Left lobe of liver (tissue), 2 donors: Measurements from ENCODE around the gene LMF1. TPM values are rescaled to one million over a fixed set of nuclear protein-coding genes. Genes with fewer than 3 reads are reported as not detected.

Source experiments
- ATAC-seq: fragments of 200-7000 bp; cut with Tn5 transposase; one replicate; pipeline ENCODE4 v1.9.1; 2020; ENCODE audit warnings: mild to moderate bottlenecking, moderate library complexity
- DNase-seq: peaks from one replicate; pipeline ENCODE4 v3.0.0-alpha.2; 2020; ENCODE audit warnings: low spot score
- total RNA-seq: library from RNA; stranded (reverse); gene quantifications from one replicate; pipeline ENCODE4 v1.2.1, GENCODE V29; 2021
- donor health status: DM: no; HTN: no; CAD: no; lungs with moderate emphysema.
- donor health status: DM: no; HTN: yes; CAD: no.

The LMF1 gene
- total RNA-seq, 1 donor from 2014 or later = 13.5 TPM

GRCh38 chr16:1003391-1004347 lies 32.9 kb upstream of the LMF1 start:
- DNase-seq = no peak
- ATAC-seq = no peak

DNA sequence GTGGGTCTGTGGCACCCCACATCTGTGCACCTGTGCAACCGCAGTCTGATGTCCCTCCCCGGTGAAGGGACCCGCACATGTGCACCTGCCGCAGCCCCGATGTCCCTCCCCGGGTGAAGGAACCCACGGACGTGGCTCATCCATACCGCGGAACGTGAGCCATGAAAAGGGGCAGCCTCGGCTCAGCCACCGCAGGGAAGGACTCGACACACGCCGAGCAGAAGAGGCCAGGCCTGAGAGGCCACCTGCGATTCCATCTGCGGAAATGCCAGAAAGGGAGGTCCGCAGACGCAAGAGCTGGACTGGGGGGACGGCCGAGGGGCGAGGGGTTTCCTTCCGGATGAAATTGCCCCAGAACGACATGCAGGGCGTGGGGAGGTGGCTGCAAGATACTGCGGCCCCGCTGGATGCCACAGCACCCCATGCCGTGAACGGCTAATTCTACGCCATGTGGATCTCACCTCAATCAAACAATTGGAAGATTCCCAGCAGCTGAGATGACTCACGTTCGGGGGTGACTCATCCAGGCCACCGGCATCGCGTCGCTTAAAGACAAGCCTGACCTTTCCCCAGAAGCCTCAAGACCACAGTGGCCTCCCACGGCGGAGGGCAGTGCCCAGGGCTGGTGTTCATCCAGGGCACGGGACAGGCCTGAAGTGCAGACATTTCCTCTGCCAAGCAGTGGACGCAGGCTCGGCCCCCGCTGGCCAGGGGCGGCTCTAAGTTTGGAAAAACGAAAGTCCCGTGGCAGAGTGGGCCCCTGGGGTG lies 31.8 kb upstream of the LMF1 start:
- no peak for DNase-seq
- ATAC-seq = no peak

DNA sequence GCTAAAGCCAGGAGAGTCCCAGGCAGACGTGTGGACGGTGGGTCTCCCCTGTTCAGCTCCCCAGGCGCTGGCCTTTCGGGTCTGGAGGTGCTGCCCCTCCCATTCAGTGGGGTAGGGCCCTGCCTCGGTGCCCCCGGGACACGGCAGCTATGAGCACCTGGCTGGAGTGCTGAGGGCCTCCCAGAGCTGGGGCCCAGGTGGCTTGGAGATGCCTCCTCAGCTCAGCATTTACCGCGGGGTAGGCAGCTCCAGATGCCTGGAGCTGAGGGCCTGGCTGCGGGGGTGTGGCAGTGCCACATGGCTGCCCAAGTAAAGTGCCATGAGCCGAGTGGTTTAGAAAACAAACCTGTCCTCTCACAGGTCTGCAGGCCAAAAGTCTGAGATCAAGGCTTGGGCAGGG lies 30.3 kb upstream of the LMF1 start:
- ATAC-seq (no peak), DNase-seq (no peak)

- ATAC-seq (no peak), DNase-seq (no peak)
These were observed 29.8 kb upstream of the LMF1 start for GRCh38 chr16:1000608-1001007.

DNA sequence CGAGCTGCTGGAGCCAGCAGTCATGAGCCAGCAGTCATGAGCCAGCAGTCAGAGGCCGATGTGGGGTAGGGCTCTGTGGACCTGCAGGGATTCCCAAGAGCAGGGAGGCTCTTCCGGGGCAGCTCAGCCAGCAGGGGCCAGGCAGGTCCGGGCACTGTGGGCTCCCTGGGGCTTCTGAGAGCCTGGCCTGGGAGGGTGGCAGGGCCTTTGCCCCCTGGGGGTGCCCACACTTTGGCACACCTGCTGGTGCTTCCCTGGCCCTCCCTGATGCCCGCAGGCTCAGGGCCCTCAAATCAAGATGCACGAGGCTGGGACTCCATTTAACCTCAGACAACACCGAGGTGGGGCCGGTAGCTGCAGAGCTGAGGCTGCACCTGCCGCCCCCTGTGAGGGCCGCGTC lies 28.9 kb upstream of the LMF1 start:
- DNase-seq (no peak), ATAC-seq (no peak)

GRCh38 chr16:998615-999014 lies 27.8 kb upstream of the LMF1 start:
- DNase-seq = no peak
- ATAC-seq = no peak

DNA sequence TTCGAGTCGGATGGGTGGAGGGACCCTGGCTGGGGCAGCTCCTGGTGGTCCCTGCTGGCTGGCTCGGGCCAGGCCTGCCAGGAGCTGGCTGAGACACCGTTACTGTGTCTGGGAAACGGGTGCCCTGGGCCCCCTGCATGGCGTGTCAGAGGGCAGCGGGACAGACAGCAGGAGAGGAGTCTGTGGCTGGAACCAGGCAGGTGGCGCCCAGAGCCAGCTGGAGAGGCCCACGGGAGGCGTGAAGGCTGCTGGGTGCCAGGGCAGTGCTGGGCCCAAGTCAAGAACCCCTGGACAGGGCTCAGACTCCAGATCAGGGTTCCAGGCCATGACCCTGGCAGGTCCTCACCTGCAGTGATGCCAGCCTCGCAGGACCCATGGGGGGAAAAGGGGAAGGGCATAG lies 27.4 kb upstream of the LMF1 start:
- ATAC-seq = no peak
- DNase-seq = no peak

- ATAC-seq = no peak
These were observed 26.8 kb upstream of the LMF1 start for GRCh38 chr16:997440-998051.

DNA sequence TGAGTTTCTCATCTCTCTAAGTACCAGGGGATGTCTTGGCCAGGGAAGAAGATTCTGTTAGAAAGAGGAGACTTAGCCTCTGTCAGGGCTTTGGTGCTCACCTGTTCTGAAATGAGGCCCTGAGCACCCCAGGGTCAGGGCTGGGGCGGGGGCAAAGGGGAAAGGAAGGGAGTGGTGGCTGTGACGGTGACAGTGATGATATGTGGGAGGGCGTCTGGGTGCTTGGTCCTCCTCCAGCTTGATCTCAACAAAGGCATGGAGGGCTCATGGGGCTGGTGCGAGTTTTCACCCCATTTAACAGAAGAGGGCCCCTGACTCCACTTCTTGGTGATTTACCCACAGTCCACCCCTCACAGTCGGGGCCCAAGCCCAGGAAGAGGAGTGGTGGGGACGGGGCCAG lies 25.9 kb upstream of the LMF1 start:
- no peak for DNase-seq

More at GRCh38 chr16:997440-998051, 26.8 kb upstream of the LMF1 start:
- no peak for DNase-seq

GRCh38 chr16:995783-996182 lies 25.0 kb upstream of the LMF1 start:
- DNase-seq = no peak
- ATAC-seq = no peak

More for the DNA sequence above, 25.9 kb upstream of the LMF1 start:
- no peak for ATAC-seq

- ATAC-seq = no peak
- no peak for DNase-seq
These were observed 24.3 kb upstream of the LMF1 start for GRCh38 chr16:995087-995486.

DNA sequence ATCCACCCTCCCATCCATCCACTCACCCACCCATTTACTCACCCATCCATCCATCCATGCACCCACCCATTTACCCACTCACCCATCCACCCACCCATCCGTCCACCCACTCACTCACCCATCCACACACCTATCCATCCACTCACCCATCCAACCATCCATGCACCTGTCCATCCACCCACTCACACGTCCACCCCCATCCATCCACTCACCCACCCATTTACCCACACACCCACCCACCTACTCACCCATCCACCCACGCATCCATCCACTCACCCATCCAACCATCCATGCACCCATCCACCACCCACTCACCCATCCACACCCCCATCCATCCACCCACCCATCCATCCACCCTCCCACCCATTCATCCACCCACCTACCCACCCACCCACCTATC lies 22.9 kb upstream of the LMF1 start:
- no peak for DNase-seq
- ATAC-seq = no peak

DNA sequence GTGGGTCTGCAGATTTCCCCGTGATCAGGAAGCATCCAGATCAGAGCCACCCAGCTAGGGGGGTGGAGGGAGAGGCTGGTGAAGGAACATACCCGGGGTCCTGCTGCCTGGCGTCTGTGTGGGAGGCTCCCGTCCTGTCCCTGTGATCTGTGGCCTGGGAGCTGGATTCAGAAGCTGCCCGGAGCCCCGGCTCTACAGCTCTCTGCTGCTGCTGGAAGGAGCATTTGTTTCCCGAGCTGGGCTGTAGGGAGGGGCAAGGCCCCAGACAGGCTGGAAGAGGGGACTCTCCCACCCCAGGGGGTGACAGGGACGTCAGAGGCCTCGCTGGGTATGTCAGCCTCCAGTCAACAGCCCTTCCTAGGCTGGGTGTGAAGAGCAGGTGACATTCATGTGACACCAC lies 21.0 kb upstream of the LMF1 start:
- ATAC-seq = no peak
- DNase-seq = no peak

DNA sequence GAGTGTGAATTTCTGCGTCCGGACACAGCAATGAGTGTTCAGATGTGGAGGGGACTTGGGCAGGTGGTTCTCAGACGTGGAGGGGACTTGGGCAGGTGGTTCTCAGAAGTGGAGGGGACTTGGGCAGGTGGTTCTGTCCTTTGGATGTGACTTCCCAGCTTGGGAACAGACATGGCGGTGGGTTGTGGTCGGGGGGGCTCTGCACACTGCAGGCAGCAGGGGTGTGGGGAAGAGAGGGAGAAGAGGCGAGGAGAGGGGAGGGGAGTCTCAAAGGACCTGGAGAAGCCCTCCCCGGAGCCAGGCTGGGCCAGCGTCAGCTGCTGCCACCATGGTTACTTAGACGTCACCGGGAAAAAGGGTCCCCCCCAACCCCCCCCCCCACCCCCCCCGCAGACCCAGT lies 20.6 kb upstream of the LMF1 start:
- DNase-seq (no peak), ATAC-seq (no peak)

DNA sequence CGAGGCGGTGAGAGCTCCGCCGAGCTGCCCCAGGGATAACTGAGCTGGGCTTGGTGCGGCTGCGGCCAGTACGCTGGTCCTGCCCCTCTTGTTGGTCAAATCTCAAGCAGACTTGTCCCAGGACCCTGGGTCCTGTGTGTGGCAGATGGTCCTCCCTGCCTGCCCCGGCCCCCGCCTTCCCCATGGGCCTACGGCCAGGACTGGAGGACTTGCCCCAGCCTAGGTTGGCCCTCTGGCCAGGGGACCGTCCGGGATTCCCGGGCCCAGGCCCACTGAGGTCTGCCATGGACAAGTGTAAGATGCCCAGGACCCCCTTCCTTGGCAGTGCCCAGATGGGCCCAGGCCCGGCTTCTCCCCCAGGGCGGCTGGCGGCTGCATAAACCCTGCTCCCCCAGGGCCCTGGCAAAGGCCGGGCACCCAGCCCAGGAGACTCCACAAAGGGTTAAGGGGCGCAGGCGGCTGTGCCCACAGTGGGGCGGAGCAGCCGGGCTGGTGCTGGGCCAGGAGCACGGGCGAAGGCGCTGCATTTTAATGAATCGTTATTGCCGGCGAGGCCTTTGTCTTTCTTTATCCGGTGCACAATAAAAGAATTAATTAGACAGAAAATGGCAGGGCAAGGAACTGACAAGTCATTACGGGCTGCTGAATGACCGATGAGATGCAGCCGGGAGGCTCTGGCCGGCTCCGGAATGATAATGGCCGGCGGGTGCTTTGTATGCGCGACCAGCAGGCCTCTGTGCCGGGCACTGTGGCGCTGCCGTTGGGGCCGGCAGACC lies 19.9 kb upstream of the LMF1 start:
- DNase-seq = no peak
- no peak for ATAC-seq

DNA sequence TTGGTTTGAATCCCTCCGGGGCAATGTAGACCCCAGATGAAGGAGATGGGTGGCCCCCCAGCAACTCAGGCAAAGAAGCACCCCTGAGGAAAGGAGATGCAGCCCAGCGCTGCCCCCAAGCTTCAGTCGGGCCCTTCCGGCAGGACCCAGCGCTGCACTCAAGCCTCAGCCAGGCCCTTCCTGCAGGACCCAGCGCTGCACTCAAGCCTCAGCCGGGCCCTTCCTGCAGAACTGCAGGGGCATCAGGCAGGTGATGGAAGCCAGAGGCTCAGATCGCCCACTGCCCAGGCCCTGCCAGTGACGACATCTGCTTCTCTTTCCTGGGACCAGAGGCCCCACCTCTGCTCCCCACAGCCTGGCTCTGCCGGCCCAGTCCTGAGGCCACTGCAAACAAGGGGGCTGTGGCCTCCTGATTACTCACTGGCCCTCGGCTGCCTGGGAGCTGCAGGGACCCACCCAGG lies 18.6 kb upstream of the LMF1 start:
- ATAC-seq (no peak), DNase-seq (no peak)

GRCh38 chr16:988471-989353 lies 17.9 kb upstream of the LMF1 start:
- DNase-seq (no peak), ATAC-seq (no peak)

- no peak for ATAC-seq
These were observed 17.1 kb upstream of the LMF1 start for GRCh38 chr16:987906-988305.

DNA sequence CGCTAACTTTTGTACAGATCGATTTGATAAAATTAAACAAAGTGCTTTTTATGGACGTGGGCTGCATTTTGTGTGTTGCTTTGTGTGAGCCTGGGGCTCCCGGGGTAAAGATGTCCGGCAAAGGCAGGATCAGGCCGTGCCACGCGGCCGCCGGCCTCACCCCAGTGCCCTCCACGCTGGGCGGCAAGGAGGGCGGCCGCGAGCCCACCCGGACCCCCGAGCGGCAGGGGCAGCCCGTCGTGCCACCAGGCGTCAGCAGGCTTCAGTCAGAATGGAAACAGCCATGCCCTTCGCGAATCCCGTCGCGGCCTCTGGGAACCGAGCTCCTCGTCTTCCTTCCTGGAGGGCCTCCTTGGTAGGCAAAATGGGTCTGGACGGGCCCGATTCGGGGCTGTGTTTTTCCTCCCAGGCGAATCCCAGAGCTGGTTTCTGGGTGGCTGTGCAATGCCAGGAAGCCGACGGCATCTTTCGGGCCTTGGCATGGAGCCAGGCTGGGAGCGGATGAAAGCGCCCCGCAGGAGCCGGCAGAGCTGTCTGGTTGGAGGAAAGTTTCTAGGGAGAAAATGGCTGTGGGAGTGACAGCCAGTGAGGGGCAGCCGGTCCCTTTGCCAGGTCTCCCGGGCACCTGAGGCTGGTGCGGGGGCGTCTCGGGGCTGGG lies 16.3 kb upstream of the LMF1 start:
- ATAC-seq (no peak), DNase-seq (no peak)

More at GRCh38 chr16:987906-988305, 17.1 kb upstream of the LMF1 start:
- DNase-seq = no peak
